Activated CD4-positive, alpha-beta T cell treated with anti-CD3 and anti-CD28 coated beads for 4 hours (primary cell): ENCODE results near the gene C12orf54.
"Not testable (repeated sequence)": the region's sequence is repeated elsewhere in the genome, so short reads cannot be mapped to it uniquely, and the experiment has no call there.

Source experiments
- DNase-seq, 2 donors: peaks; one replicate each; pipeline ENCODE4 v3.0.0-alpha.2; 2020

C12orf54 gene

DNA sequence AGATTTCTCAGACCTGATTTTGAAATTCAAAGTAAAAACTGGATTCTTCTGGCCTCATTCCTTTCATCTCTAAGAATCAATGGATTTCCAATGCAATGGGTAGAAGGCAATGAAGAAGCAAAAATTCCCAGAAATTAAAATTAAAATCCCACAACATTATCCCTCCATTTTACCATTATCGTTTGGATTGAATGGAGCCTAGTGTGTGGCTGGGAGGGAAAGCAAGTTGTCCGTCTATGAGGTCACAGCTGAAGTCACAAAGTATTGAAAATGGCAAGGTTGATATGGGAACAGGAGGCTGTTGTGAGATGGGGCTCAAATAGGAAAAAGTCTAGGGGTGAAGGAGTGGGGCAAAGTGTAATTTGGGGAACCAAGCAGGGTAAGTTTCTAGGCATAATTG lies at the start of gene C12orf54:
TSS of gene C12orf54 (plus strand) at position 301 of the 400 bp plus-strand sequence. CDS start 799 bp downstream, outside the sequence.
- DNase-seq: no peak

DNA sequence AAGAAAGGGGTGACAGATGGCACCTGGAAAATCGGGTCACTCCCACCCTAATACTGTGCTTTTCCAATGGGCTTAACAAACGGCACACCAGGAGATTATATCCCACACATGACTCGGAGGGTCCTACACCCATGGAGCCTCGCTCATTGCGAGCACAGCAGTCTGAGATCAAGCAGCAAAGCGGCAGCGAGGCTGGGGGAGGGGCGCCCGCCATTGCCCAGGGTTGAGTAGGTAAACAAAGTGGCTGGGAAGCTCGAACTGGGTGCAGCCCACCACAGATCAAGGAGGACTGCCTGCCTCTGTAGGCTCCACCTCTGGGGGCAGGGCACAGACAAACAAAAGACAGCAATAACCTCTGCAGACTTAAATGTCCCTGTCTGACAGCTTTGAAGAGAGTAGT lies 48.3 kb upstream of the C12orf54 start:
- not testable (repeated sequence) for DNase-seq

DNA sequence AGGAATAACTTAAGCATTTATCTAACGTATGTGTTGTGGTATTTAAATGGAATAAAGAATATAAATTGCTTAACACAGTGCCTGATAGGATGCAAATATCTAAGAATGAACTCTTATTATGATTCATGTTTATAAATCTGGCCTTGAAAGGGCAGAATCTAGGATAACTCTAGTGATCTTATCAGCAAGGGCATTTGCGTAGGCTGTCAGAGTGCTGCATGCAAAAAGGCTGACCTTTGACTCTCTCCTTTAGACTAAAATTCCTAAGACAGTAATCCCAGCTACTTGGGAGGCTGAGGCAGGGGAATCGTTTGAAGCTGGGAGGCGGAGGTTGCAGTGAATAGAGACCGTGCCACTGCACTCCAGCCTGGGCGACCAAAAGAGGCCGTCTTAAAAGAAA lies 41.2 kb upstream of the C12orf54 start:
- DNase-seq: no peak

- DNase-seq: no peak
These were observed 40.0 kb upstream of the C12orf54 start for GRCh38 chr12:48442179-48442847.

GRCh38 chr12:48445538-48445937 lies 36.8 kb upstream of the C12orf54 start:
- no peak for DNase-seq

DNA sequence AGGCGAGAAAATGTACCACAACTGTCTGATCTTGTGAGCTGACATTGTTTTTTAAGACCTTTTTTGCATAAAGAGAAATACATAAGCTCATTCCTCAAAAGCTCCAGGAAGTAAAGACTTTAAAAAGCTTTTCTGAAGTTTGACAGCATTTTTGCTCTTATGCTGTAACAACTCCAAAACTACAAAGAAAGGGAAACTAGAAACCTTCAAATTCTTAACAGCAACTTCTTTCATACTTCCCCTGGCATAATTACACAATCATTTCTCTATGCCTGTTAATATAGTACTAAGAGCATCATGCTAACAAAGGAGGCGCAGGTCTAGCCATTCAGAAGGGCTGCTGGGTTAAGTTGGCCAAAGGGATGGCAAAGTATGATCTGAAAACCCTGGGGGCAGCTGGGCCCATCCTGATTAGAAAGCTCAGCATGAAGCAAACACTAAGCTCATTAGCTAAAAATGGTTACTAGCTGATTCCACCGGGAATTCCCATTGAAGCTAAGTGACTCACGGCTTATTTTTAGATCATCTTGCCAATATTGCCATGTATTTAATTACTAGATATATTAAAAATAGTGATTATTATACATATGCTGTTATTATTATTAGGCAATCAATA lies 36.0 kb upstream of the C12orf54 start:
- DNase-seq: no peak

DNA sequence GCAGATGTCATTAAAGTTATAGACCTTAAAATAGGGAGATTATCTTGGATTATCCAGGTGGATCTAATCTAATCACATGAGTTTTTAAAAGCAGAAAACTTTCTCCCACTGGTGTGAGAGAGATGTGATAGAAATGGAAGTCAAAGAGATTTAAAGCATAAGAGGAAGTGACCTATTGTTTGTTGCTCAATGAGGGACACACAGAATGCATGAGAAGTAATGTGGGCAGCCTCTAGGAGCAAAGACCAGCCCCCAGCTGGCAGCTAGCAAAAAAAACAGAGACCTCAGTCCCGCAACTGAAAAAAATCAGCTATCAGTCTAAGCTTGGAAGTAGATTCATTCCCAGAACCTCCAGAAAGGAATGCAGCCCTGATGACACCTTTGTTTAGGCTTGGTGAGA lies 34.5 kb upstream of the C12orf54 start:
- no peak for DNase-seq

- no peak for DNase-seq
These were observed 30.9 kb upstream of the C12orf54 start for GRCh38 chr12:48451372-48451771.

- not testable (repeated sequence) for DNase-seq
These were observed 29.3 kb upstream of the C12orf54 start for GRCh38 chr12:48452961-48453360.

- DNase-seq: no peak
These were observed 27.6 kb upstream of the C12orf54 start for GRCh38 chr12:48454667-48455066.

GRCh38 chr12:48455116-48455515 lies 27.2 kb upstream of the C12orf54 start:
- no peak for DNase-seq

GRCh38 chr12:48459259-48459658 lies 23.0 kb upstream of the C12orf54 start:
- DNase-seq: no peak

DNA sequence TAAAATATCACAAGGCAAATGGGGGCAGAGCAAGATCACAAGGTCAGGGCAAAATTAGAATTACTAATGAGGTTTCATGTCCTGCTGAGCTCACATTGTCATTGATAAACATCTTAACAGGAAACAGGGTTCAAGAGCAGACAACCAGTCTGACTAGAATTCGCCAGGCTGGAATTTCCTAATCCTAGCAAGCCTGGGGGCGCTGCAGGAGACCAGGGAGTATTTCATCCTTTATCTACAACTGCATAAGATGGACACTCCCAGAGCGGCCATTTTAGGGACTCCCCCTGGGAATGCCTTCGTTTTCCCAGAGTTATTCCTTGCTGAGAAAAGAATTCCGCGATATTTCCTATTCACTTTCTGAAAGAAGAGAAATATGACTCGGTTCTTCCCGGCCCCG lies 13.3 kb upstream of the C12orf54 start:
- not testable (repeated sequence) for DNase-seq

DNA sequence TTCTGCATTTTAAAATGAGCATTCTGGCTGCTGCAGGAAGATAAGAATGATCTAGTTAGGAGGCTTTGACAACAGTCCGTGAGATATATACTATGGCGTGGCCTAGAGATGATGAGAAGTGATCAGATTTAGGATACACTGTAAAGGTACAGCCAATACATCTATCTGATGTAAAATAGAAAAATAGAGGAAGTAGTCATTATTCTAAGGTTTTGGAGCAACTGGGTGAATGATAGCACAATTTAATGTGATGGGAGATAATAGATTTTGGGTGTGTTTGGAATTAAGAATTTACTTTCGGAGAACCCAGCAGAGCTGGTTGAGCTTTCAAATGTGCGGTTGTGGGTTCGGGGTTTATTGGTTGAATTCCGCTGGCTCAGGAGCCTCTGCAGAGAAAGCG lies 10.0 kb upstream of the C12orf54 start, which contains the start of gene ANP32D:
TSS of gene ANP32D (plus strand) at position 301 of the 400 bp plus-strand sequence. CDS start 106 bp downstream, outside the sequence.
- DNase-seq: no peak

GRCh38 chr12:48473061-48473460 lies 9.2 kb upstream of the C12orf54 start:
- DNase-seq: no peak

DNA sequence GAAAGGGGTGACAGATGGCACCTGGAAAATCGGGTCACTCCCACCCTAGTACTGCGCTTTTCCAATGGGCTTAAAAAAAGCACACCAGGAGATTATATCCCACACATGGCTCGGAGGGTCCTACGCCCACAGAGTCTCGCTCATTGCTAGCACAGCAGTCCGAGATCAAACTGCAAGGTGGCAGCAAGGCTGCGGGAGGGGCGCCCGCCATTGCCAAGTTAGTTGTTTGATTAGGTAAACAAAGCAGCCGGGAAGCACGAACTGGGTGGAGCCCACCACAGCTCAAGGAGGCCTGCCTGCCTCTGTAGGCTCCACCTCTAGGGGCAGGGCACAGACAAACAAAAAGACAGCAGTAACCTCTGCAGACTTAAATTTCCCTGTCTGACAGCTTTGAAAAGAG lies 7.8 kb upstream of the C12orf54 start:
- DNase-seq: not testable (repeated sequence)

DNA sequence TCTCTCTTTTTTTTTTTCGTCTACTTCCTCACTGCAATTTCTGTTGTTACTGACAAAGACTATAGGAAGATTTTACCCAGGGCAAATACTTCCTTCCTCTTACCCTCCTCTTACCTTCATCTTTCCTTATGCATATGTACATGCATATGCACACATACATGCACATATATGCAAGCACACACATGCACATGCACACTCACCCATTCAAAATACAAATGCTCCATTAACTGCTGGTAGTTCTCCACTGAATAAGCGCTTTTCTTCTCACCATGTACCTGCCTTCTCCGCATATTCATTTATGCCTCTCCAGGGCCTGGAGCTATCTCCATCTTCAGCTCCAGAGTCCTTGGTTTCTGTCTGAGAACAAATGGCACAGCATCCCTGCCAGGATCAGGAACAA lies 632 bp downstream of the C12orf54 start:
- DNase-seq: no peak

- DNase-seq: no peak
These were observed 4.0 kb downstream of the C12orf54 start for GRCh38 chr12:48486261-48486660.

- no peak for DNase-seq
These were observed 4.4 kb downstream of the C12orf54 start for GRCh38 chr12:48486679-48487078.

GRCh38 chr12:48489012-48489411 lies 6.7 kb downstream of the C12orf54 start:
- DNase-seq: no peak

DNA sequence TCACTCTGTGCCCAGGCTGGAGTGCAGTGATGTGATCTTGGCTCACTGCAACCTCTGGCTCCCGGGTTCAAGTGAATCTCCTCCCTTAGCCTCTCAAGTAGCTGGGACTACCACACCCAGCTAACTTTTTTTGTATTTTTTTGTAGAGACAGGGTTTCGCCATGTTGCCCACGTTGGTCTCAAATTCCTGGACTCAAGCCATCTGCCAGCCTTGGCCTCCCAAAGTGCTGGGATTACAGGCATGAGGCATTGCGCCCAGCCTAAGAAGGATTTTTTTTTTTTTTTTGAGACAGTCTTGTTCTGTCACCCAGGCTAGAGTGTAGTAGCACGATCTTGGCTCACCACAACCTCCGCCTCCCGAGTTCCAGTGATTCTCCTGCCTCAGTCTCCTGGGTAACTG lies 7.2 kb downstream of the C12orf54 start:
- not testable (repeated sequence) for DNase-seq

DNA sequence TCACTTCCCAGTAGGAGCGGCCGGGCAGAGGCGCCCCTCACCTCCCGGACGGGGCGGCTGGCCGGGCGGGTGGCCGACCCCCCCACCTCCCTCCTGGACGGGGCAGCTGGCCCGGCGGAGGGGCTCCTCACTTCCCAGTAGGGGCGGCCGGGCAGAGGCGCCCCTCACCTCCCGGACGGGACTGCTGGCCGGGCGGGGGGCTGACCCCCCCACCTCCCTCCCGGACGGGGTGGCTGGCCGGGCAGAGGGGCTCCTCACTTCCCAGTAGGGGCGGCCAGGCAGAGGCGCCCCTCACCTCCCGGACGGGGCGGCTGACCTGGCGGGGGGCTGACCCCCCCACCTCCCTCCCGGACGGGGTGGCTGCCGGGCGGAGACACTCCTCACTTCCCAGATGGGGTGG lies 18.0 kb downstream of the C12orf54 start:
- DNase-seq: not testable (repeated sequence)

- not testable (repeated sequence) for DNase-seq
These were observed 24.5 kb downstream of the C12orf54 start for GRCh38 chr12:48506836-48507235.

GRCh38 chr12:48508987-48509386 lies 26.7 kb downstream of the C12orf54 start:
- DNase-seq: no peak

- no peak for DNase-seq
These were observed 27.8 kb downstream of the C12orf54 start for GRCh38 chr12:48510111-48510510.
